Stimulated activated CD4-positive, alpha-beta T cell treated with anti-CD3 and anti-CD28 coated beads, Interleukin-12 subunit alpha, Interleukin-12 subunit beta, amount 100 ng/mL, for 48 hours (primary cell): Measurements from ENCODE around the gene CPNE7.

Experiments
- DNase-seq, 3 donors: peaks; one replicate each; pipeline ENCODE4 v3.0.0-alpha.2; 2020; ENCODE audit warnings: low read depth in 2 of 3, low spot score in 1 of 3

Gene CPNE7

GRCh38 chr16:89575247-89576152 lies at the start of gene CPNE7:
Gene CPNE7 (plus strand): TSS chr16:89575758. CDS start chr16:89575898, 140 bp downstream.
- no peak for DNase-seq

GRCh38 chr16:89529097-89529496 lies 46.5 kb upstream of the CPNE7 start:
- no peak for DNase-seq

- no peak for DNase-seq
Measured at GRCh38 chr16:89530401-89531381, 44.9 kb upstream of the CPNE7 start.

GRCh38 chr16:89531821-89532526 lies 43.6 kb upstream of the CPNE7 start:
- DNase-seq = no peak

GRCh38 chr16:89534252-89534756 lies 41.3 kb upstream of the CPNE7 start:
- no peak for DNase-seq

- DNase-seq = no peak
Measured at GRCh38 chr16:89536371-89536770, 39.2 kb upstream of the CPNE7 start.

GRCh38 chr16:89536886-89537548 lies 38.5 kb upstream of the CPNE7 start:
- DNase-seq = no peak

- no peak for DNase-seq
Measured at GRCh38 chr16:89537549-89537925, 38.0 kb upstream of the CPNE7 start.

- DNase-seq = no peak
Measured at GRCh38 chr16:89538286-89538685, 37.3 kb upstream of the CPNE7 start.

GRCh38 chr16:89540557-89540956 lies 35.0 kb upstream of the CPNE7 start:
- DNase-seq = no peak

- no peak for DNase-seq
Measured at GRCh38 chr16:89541792-89542191, 33.8 kb upstream of the CPNE7 start.

- DNase-seq = no peak
Measured at GRCh38 chr16:89544113-89544512, 31.4 kb upstream of the CPNE7 start.

- no peak for DNase-seq
Measured at GRCh38 chr16:89544713-89545043, 30.9 kb upstream of the CPNE7 start.

GRCh38 chr16:89545044-89545830 lies 30.3 kb upstream of the CPNE7 start:
- DNase-seq = no peak

- no peak for DNase-seq
Measured at GRCh38 chr16:89545831-89546574, 29.6 kb upstream of the CPNE7 start.

- no peak for DNase-seq
Measured at GRCh38 chr16:89546781-89547180, 28.8 kb upstream of the CPNE7 start.

GRCh38 chr16:89547291-89547690 lies 28.3 kb upstream of the CPNE7 start:
- DNase-seq = no peak

GRCh38 chr16:89547860-89548259 lies 27.7 kb upstream of the CPNE7 start:
- no peak for DNase-seq

GRCh38 chr16:89548344-89549006 lies 27.1 kb upstream of the CPNE7 start:
- no peak for DNase-seq
